Measurements from ENCODE around the gene UTP25. TPM values are rescaled to one million over a fixed set of nuclear protein-coding genes. Genes with fewer than 3 reads are reported as not detected.

The UTP25 gene
- total and polyA plus RNA-seq, 3 donors from 2014 or later = 4.0 to 7.7 (median 7.1) TPM

DNA sequence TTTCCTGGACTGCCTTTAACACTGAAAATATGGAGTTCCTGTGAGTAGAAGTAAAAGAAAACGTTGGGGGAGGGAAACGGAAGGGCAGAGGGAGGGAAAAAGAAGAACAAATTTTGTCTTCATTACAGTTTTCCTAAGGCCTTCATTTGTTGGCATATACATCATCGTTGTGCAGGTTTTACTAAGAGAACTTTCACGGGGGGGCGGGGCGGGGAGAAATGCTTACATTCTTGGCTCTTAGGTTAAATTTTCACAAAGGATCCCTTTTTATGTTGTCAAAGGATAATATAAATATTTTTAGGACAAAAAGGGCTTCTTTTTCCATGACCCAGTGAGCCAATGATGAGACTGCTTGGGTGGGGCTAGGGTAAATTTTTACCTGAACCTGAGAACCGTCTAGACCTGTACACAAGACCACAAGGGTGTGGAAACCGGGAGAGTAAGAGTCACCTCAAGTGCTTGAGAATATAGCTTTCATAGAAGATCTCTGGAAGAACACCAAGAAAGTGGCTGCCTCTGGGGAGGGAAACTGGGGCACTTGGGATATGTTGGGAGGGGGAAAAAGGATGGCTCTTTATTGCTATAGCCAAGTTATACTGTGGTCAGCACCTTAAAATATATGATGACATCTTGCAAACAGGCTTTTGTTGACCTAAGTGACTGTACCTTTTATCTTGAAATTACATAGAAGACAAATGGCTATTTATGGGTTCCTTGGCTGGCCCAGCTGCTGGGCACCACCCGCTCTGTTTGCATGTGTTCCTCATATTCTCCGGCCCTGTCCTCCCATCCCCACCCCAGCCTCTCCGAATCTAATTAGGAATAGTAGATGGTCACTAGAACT lies 2.0 kb upstream of the UTP25 start:
- TF ChIP-seq, protein P1, sequence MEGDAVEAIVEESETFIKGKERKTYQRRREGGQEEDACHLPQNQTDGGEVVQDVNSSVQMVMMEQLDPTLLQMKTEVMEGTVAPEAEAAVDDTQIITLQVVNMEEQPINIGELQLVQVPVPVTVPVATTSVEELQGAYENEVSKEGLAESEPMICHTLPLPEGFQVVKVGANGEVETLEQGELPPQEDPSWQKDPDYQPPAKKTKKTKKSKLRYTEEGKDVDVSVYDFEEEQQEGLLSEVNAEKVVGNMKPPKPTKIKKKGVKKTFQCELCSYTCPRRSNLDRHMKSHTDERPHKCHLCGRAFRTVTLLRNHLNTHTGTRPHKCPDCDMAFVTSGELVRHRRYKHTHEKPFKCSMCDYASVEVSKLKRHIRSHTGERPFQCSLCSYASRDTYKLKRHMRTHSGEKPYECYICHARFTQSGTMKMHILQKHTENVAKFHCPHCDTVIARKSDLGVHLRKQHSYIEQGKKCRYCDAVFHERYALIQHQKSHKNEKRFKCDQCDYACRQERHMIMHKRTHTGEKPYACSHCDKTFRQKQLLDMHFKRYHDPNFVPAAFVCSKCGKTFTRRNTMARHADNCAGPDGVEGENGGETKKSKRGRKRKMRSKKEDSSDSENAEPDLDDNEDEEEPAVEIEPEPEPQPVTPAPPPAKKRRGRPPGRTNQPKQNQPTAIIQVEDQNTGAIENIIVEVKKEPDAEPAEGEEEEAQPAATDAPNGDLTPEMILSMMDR (IDR thresholded peaks at IDR 0.05) = no peak
- no peak for TF ChIP-seq POLR2A (IDR thresholded peaks at IDR 0.05)
- H3K4me3 ChIP-seq = no peak overlapping the region
- H3K27me3 ChIP-seq = no peaks in the 10 kb centered on the region
- H3K36me3 ChIP-seq (ENCODE audit: low read depth, missing control alignments) = no peaks in the 10 kb centered on the region
- intact Hi-C loops (cut with DNase I; ENCODE audit: low total_unique reads) = no loop called here
- H3K9me3 ChIP-seq = no peaks in the 10 kb centered on the region
- DNase-seq = no peak
- 79% methylated on average over 11 of the region's 11 CpGs for WGBS, 2 donors
- no peaks in the 10 kb centered on the region for H3K4me1 ChIP-seq
- H3K27ac ChIP-seq = no peak overlapping the region

DNA sequence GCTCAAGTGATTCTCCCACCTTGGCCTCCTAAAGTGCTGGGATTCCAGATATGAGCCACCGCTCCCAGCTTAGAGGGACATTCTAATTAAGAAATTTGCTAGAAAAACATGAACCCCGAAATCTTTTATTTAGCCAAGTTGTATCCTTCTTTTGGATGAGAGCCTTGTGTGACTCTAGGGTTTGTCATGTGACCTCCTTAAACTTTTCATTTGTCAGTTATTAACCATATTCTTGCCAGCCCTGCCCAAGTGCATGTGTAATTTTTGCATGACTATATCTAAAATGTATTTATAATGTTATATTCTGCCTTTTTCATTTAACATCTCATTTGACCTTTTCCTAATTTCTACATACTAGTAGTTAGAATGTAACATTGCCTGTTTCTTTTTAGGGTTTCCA lies 1.9 kb downstream of the UTP25 start:
- no peak overlapping the region for H3K27ac ChIP-seq
- H3K9me3 ChIP-seq = no peaks in the 10 kb centered on the region
- intact Hi-C loops (cut with DNase I; ENCODE audit: low total_unique reads) = no loop called here
- DNase-seq = no peak
- 66 to 76% methylated on average over 2 of the region's 2 CpGs for WGBS, 2 donors
- TF ChIP-seq, protein P1 (IDR thresholded peaks at IDR 0.05) = no peak
- no peak for TF ChIP-seq POLR2A (IDR thresholded peaks at IDR 0.05)
- H3K27me3 ChIP-seq = no peaks in the 10 kb centered on the region
- H3K4me1 ChIP-seq = no peaks in the 10 kb centered on the region
- no peak overlapping the region for H3K4me3 ChIP-seq
- no peaks in the 10 kb centered on the region for H3K36me3 ChIP-seq (ENCODE audit: low read depth, missing control alignments)

GRCh38 chr1:209830722-209831121 lies 3.0 kb downstream of the UTP25 start:
- TF ChIP-seq, protein P1 (IDR thresholded peaks at IDR 0.05) = no peak
- TF ChIP-seq POLR2A (IDR thresholded peaks at IDR 0.05) = no peak
- Histone ChIP-seq H3K9me3 (no peaks in the 10 kb centered on the region), H3K36me3 (ENCODE audit: low read depth, missing control alignments) (no peaks in the 10 kb centered on the region), H3K27ac (no peak overlapping the region), H3K27me3 (no peaks in the 10 kb centered on the region), H3K4me1 (no peaks in the 10 kb centered on the region), H3K4me3 (no peak overlapping the region)
- no peak for DNase-seq
- WGBS, 2 donors = 91 to 93% methylated on average over 3 of the region's 3 CpGs
- intact Hi-C loops (cut with DNase I; ENCODE audit: low total_unique reads) = no loop called here

DNA sequence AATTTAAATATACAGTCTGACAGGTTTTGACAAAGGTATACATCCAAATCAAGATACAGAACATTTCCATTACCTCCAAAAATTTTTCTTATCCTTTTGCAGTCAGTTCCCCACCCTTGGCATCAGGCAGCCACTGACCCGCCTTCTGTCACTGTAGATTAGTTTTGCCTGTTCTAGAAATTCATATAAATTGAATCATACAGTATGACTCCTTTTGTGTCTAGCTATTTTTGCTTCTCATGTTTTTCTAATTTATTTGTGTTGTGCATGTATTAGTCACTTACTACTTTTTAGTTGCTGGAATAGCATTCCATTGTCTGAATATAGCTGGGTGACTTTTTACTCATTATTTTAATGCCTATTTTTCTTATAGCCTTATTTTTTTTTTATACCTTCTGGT lies 3.8 kb downstream of the UTP25 start:
- Histone ChIP-seq H3K36me3 (ENCODE audit: low read depth, missing control alignments) (no peaks in the 10 kb centered on the region), H3K4me1 (no peaks in the 10 kb centered on the region), H3K27me3 (no peaks in the 10 kb centered on the region), H3K27ac (no peak overlapping the region), H3K9me3 (no peaks in the 10 kb centered on the region), H3K4me3 (no peak overlapping the region)
- WGBS, 2 donors = 90 to 97% methylated on average over 1 of the region's 1 CpG
- intact Hi-C loops (cut with DNase I; ENCODE audit: low total_unique reads) = no loop called here
- no peak for TF ChIP-seq POLR2A (IDR thresholded peaks at IDR 0.05)
- TF ChIP-seq, protein P1 (IDR thresholded peaks at IDR 0.05) = no peak
- no peak for DNase-seq

DNA sequence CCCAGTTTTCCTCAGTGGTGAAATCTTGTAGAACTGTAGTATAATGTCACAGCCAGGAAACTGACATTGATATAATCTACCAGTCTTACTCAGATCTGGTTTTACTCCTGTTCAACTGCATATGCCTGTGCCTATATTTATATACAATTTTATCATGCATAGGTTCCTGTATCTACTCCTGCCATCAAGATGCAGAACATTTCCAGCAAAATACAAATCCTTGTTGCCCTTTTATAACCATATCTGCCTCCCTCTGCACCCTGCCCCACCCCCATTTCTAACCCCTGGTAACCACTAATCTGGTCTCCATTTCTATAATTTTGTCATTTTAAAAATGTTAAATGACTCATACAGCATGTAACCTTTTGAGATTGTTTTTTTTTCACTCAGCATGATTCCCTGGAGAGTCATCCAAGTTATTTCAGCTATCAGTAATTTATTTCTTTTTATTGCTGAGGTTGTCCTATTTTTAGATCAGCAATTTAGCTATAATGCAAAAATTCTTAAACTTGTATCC lies 8.1 kb downstream of the UTP25 start:
- Histone ChIP-seq H3K9me3 (no peaks in the 10 kb centered on the region), H3K36me3 (ENCODE audit: low read depth, missing control alignments) (no peaks in the 10 kb centered on the region), H3K4me3 (no peak overlapping the region), H3K4me1 (no peaks in the 10 kb centered on the region), H3K27ac (no peak overlapping the region), H3K27me3 (no peaks in the 10 kb centered on the region)
- intact Hi-C loops (cut with DNase I; ENCODE audit: low total_unique reads) = no loop called here
- DNase-seq = no peak
- TF ChIP-seq, protein P1 (IDR thresholded peaks at IDR 0.05) = no peak
- no peak for TF ChIP-seq POLR2A (IDR thresholded peaks at IDR 0.05)

Data from testis (tissue), 3 donors.